KMS-11 (cell line): ENCODE data around the gene PSRC1.

ENCODE experiments used
- H2AFZ ChIP-seq: fragments of 200-600 bp; sonication (generic); 2 replicates; pipeline ENCODE4 v1.6.1; 2016; ENCODE audit warnings: antibody characterized with exemption, mixed run types, low read depth
- H3K27ac ChIP-seq: fragments of 200-600 bp; sonication (generic); 2 replicates; pipeline ENCODE4 v1.6.1; 2016; ENCODE audit warnings: mild to moderate bottlenecking, mixed run types
- H3K27me3 ChIP-seq: fragments of 200-600 bp; sonication (generic); 2 replicates; pipeline ENCODE4 v1.6.1; 2017; ENCODE audit warnings: mild to moderate bottlenecking, low read depth, mixed run types, moderate library complexity; ENCODE audit not compliant: insufficient read depth
- H3K36me3 ChIP-seq: fragments of 200-600 bp; sonication (generic); 2 replicates; pipeline ENCODE4 v1.6.1; 2017; ENCODE audit warnings: mild to moderate bottlenecking, mixed run types; ENCODE audit not compliant: insufficient read depth
- H3K4me1 ChIP-seq: fragments of 200-600 bp; sonication (generic); 2 replicates; pipeline ENCODE4 v1.6.1; 2016; ENCODE audit warnings: mild to moderate bottlenecking, low read depth, mixed run types; ENCODE audit not compliant: poor library complexity, severe bottlenecking
- H3K4me2 ChIP-seq: fragments of 200-600 bp; sonication (generic); 2 replicates; pipeline ENCODE4 v1.7.0; 2016; ENCODE audit warnings: mild to moderate bottlenecking, mixed run types
- H3K4me3 ChIP-seq: fragments of 200-600 bp; sonication (generic); IDR thresholded peaks from 2 replicates; pipeline ENCODE4 v1.6.1; 2017; ENCODE audit warnings: low read depth, low read length, mixed read lengths; ENCODE audit not compliant: insufficient read depth
- H3K79me2 ChIP-seq: fragments of 200-600 bp; sonication (generic); 2 replicates; pipeline ENCODE4 v1.6.1; 2016; ENCODE audit warnings: low read depth, mixed run types; ENCODE audit not compliant: insufficient read depth
- H3K9ac ChIP-seq: fragments of 200-600 bp; sonication (generic); 2 replicates; pipeline ENCODE4 v1.6.1; 2016; ENCODE audit warnings: mild to moderate bottlenecking, mixed run types
- H4K20me1 ChIP-seq: fragments of 200-600 bp; sonication (generic); 2 replicates; pipeline ENCODE4 v1.6.1; 2016; ENCODE audit warnings: mild to moderate bottlenecking, mixed run types; ENCODE audit not compliant: insufficient read depth
- CTCF ChIP-seq: fragments of 200-600 bp; sonication (generic); conservative IDR thresholded peaks from 2 replicates; pipeline ENCODE4 v1.6.1; 2017; ENCODE audit warnings: low read depth, mild to moderate bottlenecking, antibody characterized with exemption, low read length, moderate library complexity, mixed read lengths

Gene PSRC1

GRCh38 chr1:109294481-109294880, 11.5 kb upstream of the PSRC1 start:
- no peak overlapping the region for H3K4me2 ChIP-seq
- no peaks in the 10 kb centered on the region for H3K36me3 ChIP-seq
- H3K79me2 ChIP-seq = no peaks in the 10 kb centered on the region
- H3K4me1 ChIP-seq = no peaks in the 10 kb centered on the region
- no peak overlapping the region for H3K9ac ChIP-seq
- no peak overlapping the region for H2AFZ ChIP-seq
- no peak overlapping the region for H3K4me3 ChIP-seq
- no peaks in the 10 kb centered on the region for H3K27me3 ChIP-seq
- no peak overlapping the region for H3K27ac ChIP-seq
- no peak for TF ChIP-seq CTCF
- no peaks in the 10 kb centered on the region for H4K20me1 ChIP-seq

GRCh38 chr1:109293026-109293425, 10.1 kb upstream of the PSRC1 start:
- Histone ChIP-seq H3K4me2 (no peak overlapping the region), H3K27ac (no peak overlapping the region), H3K27me3 (no peaks in the 10 kb centered on the region), H3K36me3 (no peaks in the 10 kb centered on the region), H4K20me1 (no peaks in the 10 kb centered on the region), H3K9ac (no peak overlapping the region), H2AFZ (no peak overlapping the region), H3K79me2 (no peaks in the 10 kb centered on the region), H3K4me1 (no peaks in the 10 kb centered on the region), H3K4me3 (no peak overlapping the region)
- no peak for TF ChIP-seq CTCF

GRCh38 chr1:109292364-109292763, 9.4 kb upstream of the PSRC1 start:
- Histone ChIP-seq H2AFZ (no peak overlapping the region), H3K4me1 (no peaks in the 10 kb centered on the region)
- TF ChIP-seq CTCF = no peak

GRCh38 chr1:109290998-109291397, 8.1 kb upstream of the PSRC1 start:
- TF ChIP-seq CTCF = no peak
- no peaks in the 10 kb centered on the region for H3K36me3 ChIP-seq
- no peaks in the 10 kb centered on the region for H3K27me3 ChIP-seq
- H3K9ac ChIP-seq = no peak overlapping the region
- no peak overlapping the region for H3K4me3 ChIP-seq
- no peaks in the 10 kb centered on the region for H3K4me1 ChIP-seq
- H3K79me2 ChIP-seq = no peaks in the 10 kb centered on the region
- H2AFZ ChIP-seq = no peak overlapping the region
- H3K4me2 ChIP-seq = no peak overlapping the region
- no peak overlapping the region for H3K27ac ChIP-seq
- no peaks in the 10 kb centered on the region for H4K20me1 ChIP-seq

More at GRCh38 chr1:109292364-109292763, 9.4 kb upstream of the PSRC1 start:
- H3K9ac ChIP-seq = no peak overlapping the region
- H3K27me3 ChIP-seq = no peaks in the 10 kb centered on the region
- no peaks in the 10 kb centered on the region for H3K36me3 ChIP-seq
- no peak overlapping the region for H3K4me3 ChIP-seq
- H3K27ac ChIP-seq = no peak overlapping the region
- no peaks in the 10 kb centered on the region for H3K79me2 ChIP-seq
- H3K4me2 ChIP-seq = no peak overlapping the region
- no peaks in the 10 kb centered on the region for H4K20me1 ChIP-seq
